SK-N-SH treated with all-trans-retinoic acid at 6 μM for 48 hours (cell line): ENCODE measurements around the gene SOX1.

ENCODE experiments used
- ATAC-seq: fragments of 200-7000 bp; cut with Tn5 transposase; 3 replicates; pipeline ENCODE4 v1.9.1; 2020; ENCODE audit warnings: mild to moderate bottlenecking, moderate library complexity
- ARNTL ChIP-seq: fragments of 450-650 bp; formaldehyde crosslinking; IDR thresholded peaks from 2 replicates; pipeline ENCODE4 v1.5.0; 2020; ENCODE audit warnings: low read depth, mild to moderate bottlenecking, moderate library complexity, borderline replicate concordance
- BACH2 ChIP-seq: fragments of 250-450 bp; sonication (Bioruptor Pico); IDR thresholded peaks from 2 replicates; pipeline ENCODE4 v1.9.0; 2021; ENCODE audit warnings: mild to moderate bottlenecking, borderline replicate concordance
- CSDC2 ChIP-seq: fragments of 250-450 bp; sonication (Bioruptor Pico); IDR thresholded peaks from 2 replicates; pipeline ENCODE4 v1.5.0; 2020; ENCODE audit warnings: mild to moderate bottlenecking, moderate library complexity
- ESRRG ChIP-seq: fragments of 250-450 bp; sonication (Bioruptor Pico); IDR thresholded peaks from 2 replicates; pipeline ENCODE4 v1.6.1; 2021; ENCODE audit warnings: mild to moderate bottlenecking
- GLIS3 ChIP-seq: fragments of 250-450 bp; sonication (Bioruptor Pico); IDR thresholded peaks from 2 replicates; pipeline ENCODE4 v1.5.0; 2020; ENCODE audit warnings: mild to moderate bottlenecking, moderate library complexity
- ISL1 ChIP-seq: fragments of 250-450 bp; sonication (Bioruptor Pico); IDR thresholded peaks from 2 replicates; pipeline ENCODE4 v2.1.2; 2022; ENCODE audit warnings: mild to moderate bottlenecking, moderate library complexity
- OSR1 ChIP-seq: fragments of 250-450 bp; sonication (Bioruptor Pico); IDR thresholded peaks from 2 replicates; pipeline ENCODE4 v1.8.0; 2022; ENCODE audit warnings: moderate library complexity, mild to moderate bottlenecking, inconsistent platforms
- PPARA ChIP-seq: fragments of 250-450 bp; sonication (Bioruptor Pico); IDR thresholded peaks from 2 replicates; pipeline ENCODE4 v1.5.0; 2020; ENCODE audit warnings: mild to moderate bottlenecking, borderline replicate concordance
- RARB ChIP-seq: fragments of 250-450 bp; sonication (Bioruptor Pico); IDR thresholded peaks from 2 replicates; pipeline ENCODE4 v1.8.0; 2021; ENCODE audit warnings: mild to moderate bottlenecking, moderate library complexity
- TOX ChIP-seq: fragments of 250-450 bp; sonication (Bioruptor Pico); IDR thresholded peaks from 2 replicates; pipeline ENCODE4 v1.8.0; 2021; ENCODE audit warnings: mild to moderate bottlenecking, moderate library complexity, borderline replicate concordance
- ZC3H10 ChIP-seq: fragments of 250-450 bp; sonication (Bioruptor Pico); IDR thresholded peaks from 2 replicates; pipeline ENCODE4 v1.5.1; 2021; ENCODE audit warnings: mild to moderate bottlenecking, moderate library complexity
- ZFP3 ChIP-seq: fragments of 250-450 bp; sonication (Bioruptor Pico); IDR thresholded peaks from 2 replicates; pipeline ENCODE4 v1.5.0; 2020; ENCODE audit warnings: mild to moderate bottlenecking, moderate library complexity
- ZFP30 ChIP-seq: fragments of 450-650 bp; formaldehyde crosslinking; IDR thresholded peaks from 2 replicates; pipeline ENCODE4 v1.5.0; 2022; ENCODE audit warnings: mild to moderate bottlenecking, moderate library complexity
- ZNF565 ChIP-seq: fragments of 450-650 bp; formaldehyde crosslinking; conservative IDR thresholded peaks from 2 replicates; pipeline ENCODE4 v1.5.0; 2020; ENCODE audit warnings: low read depth, mild to moderate bottlenecking, moderate library complexity
- ZNF70 ChIP-seq: fragments of 450-650 bp; formaldehyde crosslinking; IDR thresholded peaks from 2 replicates; pipeline ENCODE4 v1.5.0; 2020; ENCODE audit warnings: mild to moderate bottlenecking, moderate library complexity
- ZNF8 ChIP-seq: fragments of 450-650 bp; formaldehyde crosslinking; IDR thresholded peaks from 2 replicates; pipeline ENCODE4 v1.5.0; 2020; ENCODE audit warnings: mild to moderate bottlenecking, moderate library complexity
- TF ChIP-seq, protein P1 (sequence below): fragments of 250-450 bp; sonication (Bioruptor Pico); IDR thresholded peaks from 2 replicates; pipeline ENCODE4 v1.5.1; 2021; ENCODE audit warnings: mild to moderate bottlenecking, moderate library complexity
- TF ChIP-seq, protein P2 (sequence below): fragments of 250-450 bp; sonication (Bioruptor Pico); IDR thresholded peaks from 2 replicates; pipeline ENCODE4 v1.5.0; 2020; ENCODE audit warnings: mild to moderate bottlenecking, moderate library complexity
- TF ChIP-seq, protein P3 (sequence below): fragments of 250-450 bp; sonication (Bioruptor Pico); IDR thresholded peaks from 2 replicates; pipeline ENCODE4 v1.8.0; 2021; ENCODE audit warnings: low read depth, mild to moderate bottlenecking, moderate library complexity, borderline replicate concordance
- TF ChIP-seq, protein P4 (sequence below): fragments of 250-450 bp; sonication (Bioruptor Pico); IDR thresholded peaks from 2 replicates; pipeline ENCODE4 v1.8.0; 2020; ENCODE audit warnings: mild to moderate bottlenecking, moderate library complexity, borderline replicate concordance
- TF ChIP-seq, protein P5 (sequence below): fragments of 250-450 bp; sonication (Bioruptor Pico); IDR thresholded peaks from 2 replicates; pipeline ENCODE4 v1.5.1; 2020; ENCODE audit warnings: low read depth, mild to moderate bottlenecking, moderate library complexity

The SOX1 gene

DNA sequence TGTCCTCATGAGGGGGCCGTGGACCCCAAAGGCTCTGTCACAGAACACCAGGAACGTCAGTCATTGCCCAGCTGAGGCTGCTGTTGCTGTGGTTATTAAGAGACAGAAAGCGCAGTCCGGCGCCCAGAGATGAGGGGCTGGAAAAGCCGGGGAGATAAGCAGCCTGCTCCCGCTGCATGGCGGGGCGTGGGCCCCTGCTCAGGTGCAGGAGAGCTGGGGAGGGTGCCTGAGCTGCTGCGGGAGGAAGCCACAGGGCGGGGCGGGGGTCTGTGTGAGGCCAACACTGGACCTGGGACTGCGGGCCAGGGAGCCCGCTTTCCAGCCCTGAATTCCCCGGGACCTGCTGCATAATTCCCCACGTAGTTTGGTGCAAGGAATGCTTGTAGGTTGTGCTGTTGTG lies 11.3 kb downstream of the SOX1 start:
- no peak for ATAC-seq

DNA sequence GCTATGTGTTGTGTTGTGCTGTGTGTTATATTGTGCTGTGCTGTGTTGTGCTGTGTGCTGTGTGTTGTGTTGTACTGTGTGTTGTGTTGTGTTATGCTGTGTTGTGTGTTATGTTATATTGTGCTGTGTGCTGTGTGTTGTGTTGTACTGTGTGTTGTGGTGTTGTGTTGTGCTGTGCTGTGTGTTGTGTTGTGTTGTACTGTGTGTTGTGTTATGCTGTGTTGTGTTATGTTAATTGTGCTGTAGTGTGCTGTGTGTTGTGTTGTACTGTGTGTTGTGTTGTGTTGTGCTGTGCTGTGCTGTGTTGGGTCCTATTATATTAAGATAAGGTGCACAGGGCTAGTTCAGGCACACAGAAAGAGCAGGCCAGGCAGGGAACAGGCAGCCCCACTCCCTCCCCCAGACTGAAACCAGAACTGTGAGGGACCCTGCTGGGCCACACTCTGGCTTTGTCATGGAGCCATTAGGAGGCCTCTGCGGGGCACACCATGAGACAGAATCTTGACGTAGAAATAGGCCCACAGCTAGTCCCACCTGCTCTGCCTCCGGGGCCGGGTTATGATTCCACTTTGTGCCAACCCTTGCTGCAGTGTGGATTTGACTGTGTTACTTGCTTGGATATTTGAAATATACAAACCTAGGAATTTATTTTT lies 12.1 kb downstream of the SOX1 start:
- TF ChIP-seq TOX (CRISPR knock-in tag): no peak
- TF ChIP-seq, protein P1, sequence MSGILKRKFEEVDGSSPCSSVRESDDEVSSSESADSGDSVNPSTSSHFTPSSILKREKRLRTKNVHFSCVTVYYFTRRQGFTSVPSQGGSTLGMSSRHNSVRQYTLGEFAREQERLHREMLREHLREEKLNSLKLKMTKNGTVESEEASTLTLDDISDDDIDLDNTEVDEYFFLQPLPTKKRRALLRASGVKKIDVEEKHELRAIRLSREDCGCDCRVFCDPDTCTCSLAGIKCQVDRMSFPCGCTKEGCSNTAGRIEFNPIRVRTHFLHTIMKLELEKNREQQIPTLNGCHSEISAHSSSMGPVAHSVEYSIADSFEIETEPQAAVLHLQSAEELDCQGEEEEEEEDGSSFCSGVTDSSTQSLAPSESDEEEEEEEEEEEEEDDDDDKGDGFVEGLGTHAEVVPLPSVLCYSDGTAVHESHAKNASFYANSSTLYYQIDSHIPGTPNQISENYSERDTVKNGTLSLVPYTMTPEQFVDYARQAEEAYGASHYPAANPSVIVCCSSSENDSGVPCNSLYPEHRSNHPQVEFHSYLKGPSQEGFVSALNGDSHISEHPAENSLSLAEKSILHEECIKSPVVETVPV (CRISPR knock-in tag): no peak
- no peak for ATAC-seq

More for the DNA sequence above, 11.3 kb downstream of the SOX1 start:
- no peak for TF ChIP-seq ZNF565 (CRISPR knock-in tag)
- no peak for TF ChIP-seq BACH2 (CRISPR knock-in tag)
- no peak for TF ChIP-seq ZFP3
- TF ChIP-seq TOX (CRISPR knock-in tag): no peak
- TF ChIP-seq ISL1 (CRISPR knock-in tag): no peak
- TF ChIP-seq, protein P2, sequence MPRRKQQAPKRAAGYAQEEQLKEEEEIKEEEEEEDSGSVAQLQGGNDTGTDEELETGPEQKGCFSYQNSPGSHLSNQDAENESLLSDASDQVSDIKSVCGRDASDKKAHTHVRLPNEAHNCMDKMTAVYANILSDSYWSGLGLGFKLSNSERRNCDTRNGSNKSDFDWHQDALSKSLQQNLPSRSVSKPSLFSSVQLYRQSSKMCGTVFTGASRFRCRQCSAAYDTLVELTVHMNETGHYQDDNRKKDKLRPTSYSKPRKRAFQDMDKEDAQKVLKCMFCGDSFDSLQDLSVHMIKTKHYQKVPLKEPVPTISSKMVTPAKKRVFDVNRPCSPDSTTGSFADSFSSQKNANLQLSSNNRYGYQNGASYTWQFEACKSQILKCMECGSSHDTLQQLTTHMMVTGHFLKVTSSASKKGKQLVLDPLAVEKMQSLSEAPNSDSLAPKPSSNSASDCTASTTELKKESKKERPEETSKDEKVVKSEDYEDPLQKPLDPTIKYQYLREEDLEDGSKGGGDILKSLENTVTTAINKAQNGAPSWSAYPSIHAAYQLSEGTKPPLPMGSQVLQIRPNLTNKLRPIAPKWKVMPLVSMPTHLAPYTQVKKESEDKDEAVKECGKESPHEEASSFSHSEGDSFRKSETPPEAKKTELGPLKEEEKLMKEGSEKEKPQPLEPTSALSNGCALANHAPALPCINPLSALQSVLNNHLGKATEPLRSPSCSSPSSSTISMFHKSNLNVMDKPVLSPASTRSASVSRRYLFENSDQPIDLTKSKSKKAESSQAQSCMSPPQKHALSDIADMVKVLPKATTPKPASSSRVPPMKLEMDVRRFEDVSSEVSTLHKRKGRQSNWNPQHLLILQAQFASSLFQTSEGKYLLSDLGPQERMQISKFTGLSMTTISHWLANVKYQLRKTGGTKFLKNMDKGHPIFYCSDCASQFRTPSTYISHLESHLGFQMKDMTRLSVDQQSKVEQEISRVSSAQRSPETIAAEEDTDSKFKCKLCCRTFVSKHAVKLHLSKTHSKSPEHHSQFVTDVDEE: no peak
- no peak for TF ChIP-seq RARB (CRISPR knock-in tag)
- no peak for TF ChIP-seq CSDC2 (CRISPR knock-in tag)
- TF ChIP-seq, protein P3, sequence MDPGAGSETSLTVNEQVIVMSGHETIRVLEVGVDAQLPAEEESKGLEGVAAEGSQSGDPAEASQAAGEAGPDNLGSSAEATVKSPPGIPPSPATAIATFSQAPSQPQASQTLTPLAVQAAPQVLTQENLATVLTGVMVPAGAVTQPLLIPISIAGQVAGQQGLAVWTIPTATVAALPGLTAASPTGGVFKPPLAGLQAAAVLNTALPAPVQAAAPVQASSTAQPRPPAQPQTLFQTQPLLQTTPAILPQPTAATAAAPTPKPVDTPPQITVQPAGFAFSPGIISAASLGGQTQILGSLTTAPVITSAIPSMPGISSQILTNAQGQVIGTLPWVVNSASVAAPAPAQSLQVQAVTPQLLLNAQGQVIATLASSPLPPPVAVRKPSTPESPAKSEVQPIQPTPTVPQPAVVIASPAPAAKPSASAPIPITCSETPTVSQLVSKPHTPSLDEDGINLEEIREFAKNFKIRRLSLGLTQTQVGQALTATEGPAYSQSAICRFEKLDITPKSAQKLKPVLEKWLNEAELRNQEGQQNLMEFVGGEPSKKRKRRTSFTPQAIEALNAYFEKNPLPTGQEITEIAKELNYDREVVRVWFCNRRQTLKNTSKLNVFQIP: no peak
- TF ChIP-seq, protein P4, sequence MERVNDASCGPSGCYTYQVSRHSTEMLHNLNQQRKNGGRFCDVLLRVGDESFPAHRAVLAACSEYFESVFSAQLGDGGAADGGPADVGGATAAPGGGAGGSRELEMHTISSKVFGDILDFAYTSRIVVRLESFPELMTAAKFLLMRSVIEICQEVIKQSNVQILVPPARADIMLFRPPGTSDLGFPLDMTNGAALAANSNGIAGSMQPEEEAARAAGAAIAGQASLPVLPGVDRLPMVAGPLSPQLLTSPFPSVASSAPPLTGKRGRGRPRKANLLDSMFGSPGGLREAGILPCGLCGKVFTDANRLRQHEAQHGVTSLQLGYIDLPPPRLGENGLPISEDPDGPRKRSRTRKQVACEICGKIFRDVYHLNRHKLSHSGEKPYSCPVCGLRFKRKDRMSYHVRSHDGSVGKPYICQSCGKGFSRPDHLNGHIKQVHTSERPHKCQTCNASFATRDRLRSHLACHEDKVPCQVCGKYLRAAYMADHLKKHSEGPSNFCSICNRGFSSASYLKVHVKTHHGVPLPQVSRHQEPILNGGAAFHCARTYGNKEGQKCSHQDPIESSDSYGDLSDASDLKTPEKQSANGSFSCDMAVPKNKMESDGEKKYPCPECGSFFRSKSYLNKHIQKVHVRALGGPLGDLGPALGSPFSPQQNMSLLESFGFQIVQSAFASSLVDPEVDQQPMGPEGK (CRISPR knock-in tag): no peak
- no peak for TF ChIP-seq PPARA
- no peak for TF ChIP-seq ZNF70 (CRISPR knock-in tag)
- no peak for TF ChIP-seq ARNTL (CRISPR knock-in tag)
- no peak for TF ChIP-seq ZC3H10 (CRISPR knock-in tag)
- TF ChIP-seq, protein P1 (CRISPR knock-in tag): no peak
- TF ChIP-seq ZFP30 (CRISPR knock-in tag): no peak
- TF ChIP-seq OSR1 (CRISPR knock-in tag): no peak

DNA sequence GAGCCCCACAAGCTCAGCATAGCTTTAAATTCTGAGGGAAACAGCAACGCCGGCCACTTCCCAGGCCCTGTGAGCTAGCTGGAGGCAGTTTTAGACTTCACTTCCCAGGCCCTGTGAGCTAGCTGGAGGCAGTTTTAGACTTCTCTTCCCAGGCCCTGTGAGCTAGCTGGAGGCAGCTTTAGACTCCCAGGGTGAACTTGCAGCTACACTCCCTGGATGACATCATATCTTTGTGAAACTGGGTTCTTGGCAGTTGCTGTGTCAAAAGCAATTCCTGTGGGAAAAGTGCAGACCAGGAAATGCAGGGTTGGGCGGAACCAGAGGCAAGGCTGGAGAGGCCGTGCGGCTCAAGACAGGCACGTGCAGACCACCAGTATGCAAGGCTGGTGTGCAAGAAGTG lies 12.7 kb downstream of the SOX1 start:
- no peak for ATAC-seq
- TF ChIP-seq ZNF8 (CRISPR knock-in tag): no peak
- no peak for TF ChIP-seq ZC3H10 (CRISPR knock-in tag)
- no peak for TF ChIP-seq OSR1 (CRISPR knock-in tag)
- TF ChIP-seq GLIS3 (CRISPR knock-in tag): no peak
- TF ChIP-seq CSDC2 (CRISPR knock-in tag): no peak
- TF ChIP-seq BACH2 (CRISPR knock-in tag): no peak
- TF ChIP-seq, protein P5, sequence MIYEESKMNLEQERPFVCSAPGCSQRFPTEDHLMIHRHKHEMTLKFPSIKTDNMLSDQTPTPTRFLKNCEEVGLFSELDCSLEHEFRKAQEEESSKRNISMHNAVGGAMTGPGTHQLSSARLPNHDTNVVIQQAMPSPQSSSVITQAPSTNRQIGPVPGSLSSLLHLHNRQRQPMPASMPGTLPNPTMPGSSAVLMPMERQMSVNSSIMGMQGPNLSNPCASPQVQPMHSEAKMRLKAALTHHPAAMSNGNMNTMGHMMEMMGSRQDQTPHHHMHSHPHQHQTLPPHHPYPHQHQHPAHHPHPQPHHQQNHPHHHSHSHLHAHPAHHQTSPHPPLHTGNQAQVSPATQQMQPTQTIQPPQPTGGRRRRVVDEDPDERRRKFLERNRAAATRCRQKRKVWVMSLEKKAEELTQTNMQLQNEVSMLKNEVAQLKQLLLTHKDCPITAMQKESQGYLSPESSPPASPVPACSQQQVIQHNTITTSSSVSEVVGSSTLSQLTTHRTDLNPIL (CRISPR knock-in tag): no peak
- TF ChIP-seq ISL1 (CRISPR knock-in tag): no peak
- TF ChIP-seq ESRRG (CRISPR knock-in tag): no peak
- TF ChIP-seq, protein P4 (CRISPR knock-in tag): no peak
- TF ChIP-seq ZNF565 (CRISPR knock-in tag): no peak
- no peak for TF ChIP-seq ZNF70 (CRISPR knock-in tag)
- TF ChIP-seq, all 23 proteins: peak for 0
